LNCAP (cell line): ENCODE results near the gene TRMT11.

ENCODE experiments used
- CTCF ChIP-seq: fragments of 450-650 bp; IDR thresholded peaks from 2 replicates; pipeline ENCODE4 v1.5.1; 2017; ENCODE audit warnings: mild to moderate bottlenecking

Gene TRMT11

GRCh38 chr6:126042001-126042419 is 55.7 kb downstream of the TRMT11 start:
- no peak for TF ChIP-seq CTCF

DNA sequence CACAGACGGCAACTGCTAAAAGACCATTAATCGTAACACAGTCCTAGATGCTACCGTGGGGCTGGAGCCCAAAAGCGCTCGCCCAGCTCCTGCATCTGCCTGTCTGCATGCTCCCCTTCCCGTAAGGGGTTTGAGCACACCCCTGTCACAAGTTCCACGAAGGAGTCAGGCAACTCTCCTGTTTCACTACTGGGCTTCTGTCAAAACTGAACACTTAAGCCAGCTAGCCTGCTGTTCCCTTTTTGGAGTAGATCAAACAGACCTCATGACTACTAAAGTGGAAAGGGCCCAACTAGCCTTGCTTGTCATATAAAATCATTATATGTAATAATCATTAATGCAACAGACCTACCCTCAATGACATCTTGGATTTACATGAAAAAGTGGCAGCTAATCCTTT is 61.3 kb downstream of the TRMT11 start:
- TF ChIP-seq CTCF: no peak

DNA sequence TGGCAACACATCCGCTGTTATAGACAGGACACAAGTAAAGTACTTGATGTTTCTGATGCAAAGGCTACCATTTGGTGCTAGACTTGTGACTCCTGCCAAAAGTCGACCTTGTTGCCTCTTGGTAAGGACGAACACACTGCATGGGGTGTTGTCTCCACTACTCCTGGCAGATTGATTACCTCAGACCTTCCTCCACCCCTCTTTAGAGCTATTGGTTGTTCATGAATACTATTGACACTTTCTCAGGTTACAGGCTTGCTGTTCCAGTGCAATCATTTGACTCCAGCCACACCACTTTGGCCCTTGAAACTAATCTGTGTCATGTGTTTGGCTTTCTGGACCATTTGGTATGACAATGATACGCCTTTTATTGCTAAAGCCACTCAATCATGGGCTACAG is 62.3 kb downstream of the TRMT11 start:
- no peak for TF ChIP-seq CTCF

GRCh38 chr6:126050795-126051194 is 64.5 kb downstream of the TRMT11 start:
- TF ChIP-seq CTCF: no peak

DNA sequence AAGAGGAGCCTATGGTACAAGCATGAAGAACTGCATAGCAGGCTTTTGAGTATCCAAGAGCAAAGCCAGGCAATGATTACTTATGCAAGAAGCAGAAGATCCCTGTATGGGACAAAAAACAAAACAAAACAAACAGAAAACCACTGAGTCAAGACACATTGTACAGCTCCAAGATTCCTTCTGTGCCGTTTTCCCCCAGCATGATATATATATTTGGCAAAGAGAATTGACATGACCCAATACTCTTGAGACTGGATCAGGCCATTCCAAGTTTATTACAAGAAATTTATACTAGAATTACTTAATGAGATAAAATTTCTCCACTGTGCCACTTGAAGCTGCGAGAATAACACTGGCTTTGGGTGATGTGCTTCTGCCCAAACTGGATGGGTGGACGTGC is 65.5 kb downstream of the TRMT11 start:
- no peak for TF ChIP-seq CTCF

DNA sequence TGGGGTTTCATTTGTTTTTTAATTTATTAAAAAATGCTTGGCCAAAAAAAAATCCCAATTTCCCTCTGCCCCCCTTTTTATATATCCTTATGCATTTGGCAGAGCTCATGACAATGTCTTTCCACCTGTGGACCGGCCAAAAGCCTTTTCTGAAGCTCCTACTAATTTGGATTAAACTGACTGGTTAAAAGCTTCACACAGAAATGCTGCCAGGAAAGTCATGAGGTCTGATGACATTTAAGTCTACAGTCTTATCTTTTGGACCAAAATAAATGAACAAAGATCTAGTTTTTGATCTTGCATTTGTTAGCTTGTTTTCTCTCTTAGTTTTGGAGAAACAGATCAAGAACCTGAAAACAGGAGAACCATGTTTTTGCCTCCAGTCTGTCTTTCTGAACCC is 66.1 kb downstream of the TRMT11 start:
- no peak for TF ChIP-seq CTCF

- no peak for TF ChIP-seq CTCF
Measured at GRCh38 chr6:126054258-126054702, 67.9 kb downstream of the TRMT11 start.

DNA sequence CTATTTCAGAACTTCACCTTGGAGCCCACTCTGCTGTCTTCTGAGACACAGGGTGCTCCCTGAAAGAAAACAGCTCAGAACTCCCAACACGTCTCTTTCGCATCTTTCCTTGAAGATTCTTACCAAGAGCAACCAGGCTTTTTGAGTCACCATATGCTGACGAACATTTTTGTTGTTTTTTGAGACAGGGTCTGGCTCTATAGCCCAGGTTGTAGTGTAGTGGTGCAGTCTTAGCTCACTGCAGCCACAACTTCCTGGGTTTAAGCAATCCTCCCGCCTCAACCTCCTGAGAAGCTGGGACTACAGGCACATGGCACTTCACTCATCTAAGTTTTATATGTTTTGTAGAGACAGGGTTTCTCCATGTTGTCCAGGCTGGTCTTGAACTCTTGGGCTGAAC is 68.5 kb downstream of the TRMT11 start:
- no peak for TF ChIP-seq CTCF
